ENCODE results near the gene CISH.

CISH gene

DNA sequence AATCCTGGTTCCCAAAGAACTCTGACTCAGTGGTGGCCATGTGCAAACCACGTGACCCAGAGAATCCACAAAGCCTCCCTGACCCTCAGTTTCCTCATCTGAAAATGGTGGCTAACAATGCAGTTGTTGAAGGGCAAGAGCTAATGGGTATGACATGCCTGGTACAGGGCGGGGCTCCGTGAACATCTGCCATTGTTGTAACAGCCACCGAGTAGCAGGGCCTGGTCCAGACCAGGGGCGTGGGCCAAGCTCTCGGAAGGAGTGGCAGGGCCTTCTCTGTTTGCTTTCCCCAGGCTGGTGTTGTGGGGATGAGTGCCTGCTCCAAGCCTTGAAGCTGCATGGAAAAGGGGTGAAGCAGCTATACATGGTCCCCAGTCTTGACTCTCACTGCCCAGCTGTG, 18.8 kb upstream of the CISH start:
- no peak overlapping the region for H3K4me3 ChIP-seq (ENCODE audit: low read depth, low read length)
- TF ChIP-seq, protein P1, sequence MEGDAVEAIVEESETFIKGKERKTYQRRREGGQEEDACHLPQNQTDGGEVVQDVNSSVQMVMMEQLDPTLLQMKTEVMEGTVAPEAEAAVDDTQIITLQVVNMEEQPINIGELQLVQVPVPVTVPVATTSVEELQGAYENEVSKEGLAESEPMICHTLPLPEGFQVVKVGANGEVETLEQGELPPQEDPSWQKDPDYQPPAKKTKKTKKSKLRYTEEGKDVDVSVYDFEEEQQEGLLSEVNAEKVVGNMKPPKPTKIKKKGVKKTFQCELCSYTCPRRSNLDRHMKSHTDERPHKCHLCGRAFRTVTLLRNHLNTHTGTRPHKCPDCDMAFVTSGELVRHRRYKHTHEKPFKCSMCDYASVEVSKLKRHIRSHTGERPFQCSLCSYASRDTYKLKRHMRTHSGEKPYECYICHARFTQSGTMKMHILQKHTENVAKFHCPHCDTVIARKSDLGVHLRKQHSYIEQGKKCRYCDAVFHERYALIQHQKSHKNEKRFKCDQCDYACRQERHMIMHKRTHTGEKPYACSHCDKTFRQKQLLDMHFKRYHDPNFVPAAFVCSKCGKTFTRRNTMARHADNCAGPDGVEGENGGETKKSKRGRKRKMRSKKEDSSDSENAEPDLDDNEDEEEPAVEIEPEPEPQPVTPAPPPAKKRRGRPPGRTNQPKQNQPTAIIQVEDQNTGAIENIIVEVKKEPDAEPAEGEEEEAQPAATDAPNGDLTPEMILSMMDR (IDR thresholded peaks at IDR 0.05; ENCODE audit: low read depth, low read length, missing control alignments), result no peak
- no peak for DNase-seq (ENCODE audit: low read depth)

DNA sequence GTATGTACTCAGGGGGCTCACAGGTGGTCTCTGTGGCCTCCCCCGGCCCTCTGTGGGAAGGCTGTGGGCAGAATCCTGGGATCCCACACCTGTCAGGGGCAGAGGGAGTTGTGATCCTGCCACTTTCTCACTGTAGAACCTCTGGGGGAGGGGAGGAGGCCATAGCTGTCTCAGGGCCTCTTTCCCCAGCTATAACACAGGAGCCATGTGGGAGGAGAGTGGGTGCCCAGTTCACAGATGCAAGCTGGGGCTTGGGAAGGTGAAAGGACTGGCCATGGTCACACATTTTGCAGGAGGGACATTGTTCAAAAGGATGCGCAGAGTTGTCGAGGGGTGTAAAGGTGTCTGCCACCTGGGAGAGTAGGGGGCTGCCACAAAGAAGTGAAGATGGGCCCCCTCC, 17.0 kb upstream of the CISH start:
- no peak overlapping the region for H3K4me3 ChIP-seq (ENCODE audit: low read depth, low read length)
- no peak for DNase-seq (ENCODE audit: low read depth)
- TF ChIP-seq, protein P1 (IDR thresholded peaks at IDR 0.05; ENCODE audit: low read depth, low read length, missing control alignments), result no peak

DNA sequence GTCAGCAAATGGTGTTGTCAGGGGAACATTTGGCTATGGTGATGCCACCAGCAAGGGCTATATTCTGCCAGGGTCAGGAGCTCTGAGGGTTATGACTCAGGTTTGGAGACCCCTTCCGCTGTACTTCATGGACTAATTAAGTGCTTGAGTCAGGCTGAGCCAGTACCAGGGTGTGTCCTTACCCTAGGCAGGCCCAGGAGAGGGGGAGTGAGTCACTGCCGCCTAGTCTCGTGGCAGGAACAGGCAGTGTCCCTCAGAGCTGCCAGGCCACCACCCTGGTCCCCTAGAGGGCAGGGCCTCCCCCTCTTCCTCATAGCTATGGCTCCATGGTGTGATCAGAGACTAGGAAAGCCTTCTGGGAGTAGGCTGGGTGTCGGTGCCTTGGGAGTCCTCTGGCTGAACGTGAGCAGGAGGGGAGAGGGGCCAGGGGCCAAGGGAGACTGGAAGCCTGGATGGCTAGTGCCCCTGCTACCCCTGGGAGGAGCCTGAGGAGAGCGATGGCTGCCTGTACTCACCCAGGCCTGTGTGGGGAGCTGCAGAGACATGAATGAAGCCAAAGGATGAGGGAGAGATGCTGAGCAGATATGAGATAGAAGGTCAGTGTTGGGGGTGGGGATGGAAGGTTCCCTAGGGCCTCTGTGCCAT, 16.0 kb upstream of the CISH start:
- TF ChIP-seq, protein P1 (IDR thresholded peaks at IDR 0.05; ENCODE audit: low read depth, low read length, missing control alignments), result peak; percentile 43
- no peak for DNase-seq (ENCODE audit: low read depth)

DNA sequence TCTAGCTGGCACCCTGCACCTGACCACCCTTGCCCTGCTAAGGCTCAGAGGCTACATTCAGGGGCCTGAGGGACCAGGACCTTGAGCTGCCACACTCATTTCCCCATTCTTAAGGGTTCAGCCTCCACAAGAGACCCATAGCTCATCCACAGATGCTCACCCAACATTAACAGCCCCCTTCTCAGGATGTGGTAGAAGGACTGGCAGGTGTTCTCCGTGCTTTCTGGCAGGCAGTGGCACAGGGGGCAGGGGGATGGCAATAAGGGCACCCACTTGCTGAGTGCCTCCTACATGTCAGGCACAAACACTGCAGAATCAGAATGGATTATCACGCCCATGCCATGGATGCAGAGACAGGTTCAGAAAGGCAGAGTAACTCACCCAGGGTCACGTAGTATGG, 14.8 kb upstream of the CISH start:
- DNase-seq (ENCODE audit: low read depth), result no peak
- TF ChIP-seq, protein P1 (IDR thresholded peaks at IDR 0.05; ENCODE audit: low read depth, low read length, missing control alignments), result no peak
- H3K4me3 ChIP-seq (ENCODE audit: low read depth, low read length), result no peak overlapping the region

More for the DNA sequence above, 16.0 kb upstream of the CISH start:
- H3K4me3 ChIP-seq (ENCODE audit: low read depth, low read length), result no peak overlapping the region

DNA sequence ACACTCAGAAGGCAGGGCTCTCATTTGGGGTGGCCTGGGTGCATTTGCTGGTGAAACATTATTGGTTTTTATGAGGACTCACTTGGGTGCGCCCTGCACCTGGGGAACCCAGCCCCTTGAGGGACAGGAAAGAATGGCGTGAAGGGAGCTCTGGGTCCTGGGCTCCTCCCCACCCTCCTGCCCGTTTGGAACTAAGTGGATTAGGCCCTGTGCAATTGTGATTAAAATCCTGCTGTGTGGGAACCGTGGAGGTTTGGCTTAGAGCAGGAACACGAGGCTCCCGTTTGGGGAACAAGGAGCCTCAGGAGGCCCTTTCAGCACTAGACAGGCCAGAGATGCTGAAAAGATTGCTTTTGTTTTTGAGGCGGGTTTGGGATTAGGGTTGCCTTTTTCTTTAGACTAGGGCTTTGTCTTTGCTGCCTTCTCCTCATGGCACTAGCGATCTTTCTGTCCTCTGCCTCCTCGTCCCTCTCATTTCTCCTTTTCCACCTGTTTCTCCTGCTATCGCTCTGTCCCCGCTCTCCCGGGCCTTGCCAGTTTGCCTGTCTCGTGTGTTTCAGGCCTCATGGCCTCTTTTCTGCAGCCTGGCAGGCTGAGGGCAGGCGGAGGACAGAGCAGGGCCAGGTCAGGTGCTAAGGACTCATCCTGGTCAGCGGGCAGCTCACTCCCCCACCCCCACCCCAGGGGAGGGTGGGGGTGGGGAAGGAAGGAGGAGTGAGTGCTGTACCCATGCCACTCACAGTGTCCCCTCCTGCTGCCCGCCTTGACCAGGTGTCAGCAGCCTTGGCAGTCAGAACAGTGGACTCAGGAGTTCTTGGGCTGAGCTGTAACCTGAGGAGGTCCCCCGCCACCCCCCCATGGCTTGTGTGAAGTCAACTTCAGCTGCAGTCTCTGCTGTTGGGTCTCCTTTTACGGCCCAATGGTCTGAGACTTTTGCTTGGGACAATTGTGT, 13.9 kb upstream of the CISH start:
- TF ChIP-seq, protein P1 (IDR thresholded peaks at IDR 0.05; ENCODE audit: low read depth, low read length, missing control alignments), result no peak
- H3K4me3 ChIP-seq (ENCODE audit: low read depth, low read length), result no peak overlapping the region
- no peak for DNase-seq (ENCODE audit: low read depth)

DNA sequence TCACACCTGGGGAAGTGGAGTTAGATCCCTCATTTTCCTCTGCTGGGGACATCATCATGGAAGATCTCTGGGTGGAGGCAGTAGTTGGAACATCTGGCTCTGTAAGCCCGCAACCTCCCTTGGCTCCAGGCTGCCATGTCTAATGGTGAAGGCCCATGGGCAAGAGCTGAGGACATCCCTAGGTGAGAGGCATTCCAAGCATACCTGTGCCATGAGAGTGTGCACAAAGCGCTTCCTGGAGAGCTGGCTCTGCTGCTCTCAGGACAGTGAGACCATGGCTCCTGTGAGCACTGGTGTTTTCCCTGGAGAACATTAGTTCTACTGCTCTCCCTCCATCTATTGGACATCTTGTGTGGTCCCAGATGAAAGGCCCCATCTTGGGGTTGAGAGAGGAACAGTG, 13.1 kb upstream of the CISH start:
- no peak for DNase-seq (ENCODE audit: low read depth)
- no peak overlapping the region for H3K4me3 ChIP-seq (ENCODE audit: low read depth, low read length)
- TF ChIP-seq, protein P1 (IDR thresholded peaks at IDR 0.05; ENCODE audit: low read depth, low read length, missing control alignments), result no peak

Data from GM12864 (cell line).